Hepatocyte (in vitro differentiated cells): Measurements from ENCODE around the gene TCP10L.

ENCODE experiments used
- CTCF ChIP-seq: fragments of 200-600 bp; sonication (generic); IDR thresholded peaks from 2 replicates; pipeline ENCODE4 v1.5.1; 2016; ENCODE audit warnings: antibody characterized with exemption, mild to moderate bottlenecking; ENCODE audit not compliant: poor library complexity
- EZH2 ChIP-seq: fragments of 200-600 bp; sonication (generic); IDR thresholded peaks from 2 replicates; pipeline ENCODE4 v1.6.1; 2016; ENCODE audit warnings: antibody characterized with exemption, mild to moderate bottlenecking, borderline replicate concordance

GRCh38 chr21:32608851-32609250 lies 23.5 kb upstream of the TCP10L start:
- TF ChIP-seq CTCF (no peak), EZH2 (no peak)
